Subcutaneous adipose tissue (tissue), 4 donors: ENCODE results near the gene B4GALNT3. TPM values are rescaled to one million over a fixed set of nuclear protein-coding genes. Genes with fewer than 3 reads are reported as not detected.

ENCODE experiments used
- CTCF ChIP-seq: fragments of 450-650 bp; IDR thresholded peaks from one replicate; pipeline ENCODE4 v1.5.1; 2016; ENCODE audit warnings: low read depth, mild to moderate bottlenecking, control low read depth, antibody characterized with exemption, moderate library complexity
- total RNA-seq, 4 donors: library from RNA; depleted of rRNA; stranded (reverse); fragments of >200 nt; gene quantifications; one replicate each; pipeline ENCODE4 v1.1.0, GENCODE V29; 2016

The B4GALNT3 gene
- total RNA-seq, 4 donors from 2014 or later: 0.16 to 0.22 (median 0.17) TPM; not detected in 1

DNA sequence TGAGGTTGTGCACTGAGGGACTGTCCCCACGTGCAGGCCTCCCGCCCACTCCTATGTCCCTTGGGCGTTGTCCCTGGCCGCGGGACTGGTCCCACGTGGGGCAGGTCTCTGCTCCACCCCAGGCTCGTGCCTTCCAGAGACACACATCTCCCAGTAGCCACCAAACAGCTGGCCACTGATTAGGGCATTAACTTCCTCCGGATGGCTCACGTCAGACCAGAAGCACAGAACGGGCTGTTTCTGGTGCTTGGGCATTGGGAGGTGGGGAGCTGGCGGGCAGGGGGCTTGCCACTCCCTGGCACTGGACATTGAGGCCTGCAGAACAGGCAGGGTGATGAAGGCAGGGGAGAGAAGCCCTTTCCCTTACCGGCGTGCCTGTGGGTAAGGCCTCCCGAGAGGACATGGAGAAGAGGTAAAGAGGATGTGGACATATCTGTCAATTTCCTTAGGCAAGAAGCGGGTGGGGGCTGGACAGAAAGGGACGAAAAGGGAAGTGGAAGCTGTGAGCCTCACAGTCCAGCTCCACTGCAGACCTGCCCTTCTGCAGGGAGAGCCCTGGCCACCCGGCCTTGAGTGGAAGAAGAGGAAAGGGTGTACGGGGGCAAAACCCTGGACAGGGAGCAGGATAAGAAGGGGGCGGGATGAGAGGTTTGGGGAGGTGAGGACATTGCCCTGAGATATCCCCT, 102.3 kb downstream of the B4GALNT3 start:
- no peak for TF ChIP-seq CTCF

DNA sequence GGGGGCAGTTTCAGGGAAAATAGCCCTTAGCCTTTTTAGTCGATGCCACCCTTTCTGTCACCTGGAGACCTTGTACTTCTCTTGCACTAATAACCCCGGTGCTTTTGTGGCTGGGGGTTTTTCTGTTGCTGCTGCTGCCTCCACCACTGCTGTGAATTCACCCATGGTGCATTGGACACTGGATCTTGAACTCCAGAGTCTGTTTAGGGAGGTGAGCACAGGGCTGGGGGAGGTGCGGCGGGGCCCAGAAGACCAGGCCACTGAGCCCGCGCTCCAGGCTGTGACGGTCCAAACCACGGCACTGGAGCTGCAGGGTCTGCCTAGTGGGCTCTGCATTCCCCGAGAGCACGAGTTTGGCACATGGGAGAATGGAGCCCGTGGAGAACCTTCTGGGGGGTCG, 102.9 kb downstream of the B4GALNT3 start:
- TF ChIP-seq CTCF: no peak

DNA sequence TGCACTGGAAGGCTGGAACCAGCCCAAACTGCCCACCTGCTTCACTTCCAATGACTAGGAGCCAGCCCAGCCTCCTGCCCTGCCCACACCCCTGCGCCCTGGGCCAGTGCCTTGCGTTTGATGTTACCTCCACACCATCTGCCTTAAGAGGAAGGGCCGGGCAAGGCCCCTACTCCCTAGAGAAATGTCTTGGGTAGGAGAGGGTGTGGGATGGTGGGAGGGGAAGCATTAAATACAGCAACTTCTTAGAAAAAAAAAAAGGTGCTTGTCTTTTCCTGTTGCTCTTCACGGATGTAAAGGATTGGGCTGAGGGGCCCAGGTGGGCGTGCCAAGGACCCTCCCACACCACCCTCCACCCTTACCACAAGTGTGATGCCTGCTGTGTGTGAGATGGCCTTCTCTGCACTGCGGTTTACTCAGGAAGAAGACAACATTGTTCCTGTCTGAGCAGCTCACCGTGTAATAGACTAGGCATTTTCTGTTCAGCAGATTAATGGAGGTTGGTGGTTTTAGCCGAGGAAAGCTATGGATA, 103.6 kb downstream of the B4GALNT3 start:
- TF ChIP-seq CTCF: no peak

GRCh38 chr12:563787-564298, 104.1 kb downstream of the B4GALNT3 start:
- no peak for TF ChIP-seq CTCF

DNA sequence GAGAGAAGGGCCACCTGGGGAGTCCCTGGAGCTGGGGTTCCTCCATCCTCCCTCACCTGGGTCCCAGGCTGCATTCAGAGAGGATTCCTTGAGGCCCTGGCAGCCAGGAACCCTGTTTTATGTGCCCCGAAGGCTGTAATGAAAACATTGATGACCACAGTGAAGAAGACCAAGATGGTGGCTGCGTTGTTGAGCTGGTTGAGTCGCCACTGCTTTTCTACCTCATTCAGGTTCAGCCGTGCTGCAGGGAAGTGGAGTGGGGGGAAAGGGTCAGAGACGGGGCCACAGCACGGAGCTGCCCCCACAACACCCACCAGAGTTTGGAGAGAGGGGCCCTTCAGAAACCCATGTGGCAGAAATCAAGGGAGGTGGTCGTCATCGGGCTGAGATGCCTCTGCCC, 105.4 kb downstream of the B4GALNT3 start:
- TF ChIP-seq CTCF: no peak

GRCh38 chr12:565589-566105, 105.9 kb downstream of the B4GALNT3 start:
- no peak for TF ChIP-seq CTCF

DNA sequence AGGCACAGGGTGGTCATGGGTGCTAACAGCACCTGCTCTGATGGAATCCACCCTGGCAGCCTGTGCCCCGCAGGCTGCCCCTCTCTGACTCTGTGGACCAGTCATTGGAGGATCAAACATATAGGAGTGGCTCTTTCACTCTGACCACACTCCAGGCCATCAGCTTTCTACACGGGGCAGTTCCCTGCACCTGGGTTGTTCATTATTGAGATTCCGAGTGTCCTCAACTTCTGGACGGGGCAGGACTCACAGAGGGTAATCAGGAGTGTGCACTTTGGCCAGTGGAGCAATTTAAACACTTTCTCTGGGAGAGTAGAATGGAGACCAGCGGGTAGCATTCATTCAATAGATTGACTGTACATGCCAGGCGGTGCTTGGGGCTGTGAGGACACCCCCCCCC, 108.7 kb downstream of the B4GALNT3 start:
- no peak for TF ChIP-seq CTCF
